IPS-15b (cell line): ENCODE data around the gene PPFIBP1.

Experiments used
- H3K27me3 ChIP-seq: one replicate; pipeline ENCODE4 v1.6.1; 2013; ENCODE audit warnings: low read length; ENCODE audit not compliant: control insufficient read depth, insufficient read depth
- H3K36me3 ChIP-seq: one replicate; pipeline ENCODE4 v1.6.1; 2013; ENCODE audit warnings: low read length; ENCODE audit not compliant: control insufficient read depth, insufficient read depth
- H3K4me1 ChIP-seq: one replicate; pipeline ENCODE4 v1.6.1; 2013; ENCODE audit warnings: mild to moderate bottlenecking, low read length; ENCODE audit not compliant: control insufficient read depth, insufficient read depth
- H3K4me3 ChIP-seq: one replicate; pipeline ENCODE4 v1.5.1; 2013; ENCODE audit warnings: low read depth, low read length
- H3K9ac ChIP-seq: one replicate; pipeline ENCODE4 v1.6.1; 2013; ENCODE audit warnings: low read depth, mild to moderate bottlenecking, low read length
- H3K9me3 ChIP-seq: one replicate; pipeline ENCODE4 v1.6.1; 2013; ENCODE audit warnings: mild to moderate bottlenecking, low read length; ENCODE audit not compliant: control insufficient read depth, insufficient read depth

The PPFIBP1 gene

DNA sequence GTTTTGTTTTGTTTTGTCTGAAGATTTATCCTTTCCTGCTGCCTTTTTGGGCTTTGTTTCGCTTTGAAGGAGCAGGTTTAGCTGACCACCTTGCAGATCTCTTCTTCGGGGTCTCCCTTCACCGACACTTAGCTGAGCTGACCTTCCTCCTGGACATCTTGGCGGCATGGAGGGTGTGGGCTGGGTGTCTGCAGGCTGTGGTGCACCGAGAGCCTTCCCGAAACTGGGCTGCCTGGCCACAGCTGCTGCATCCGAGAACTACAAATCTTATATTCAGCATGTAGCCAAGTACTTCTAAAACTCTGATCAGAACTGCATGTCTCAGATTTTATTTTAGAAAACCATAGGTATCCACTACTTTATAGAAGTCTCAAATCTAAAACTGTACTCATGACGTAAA is 84.9 kb downstream of the PPFIBP1 start:
- Histone ChIP-seq H3K36me3 (no peaks in the 10 kb centered on the region), H3K4me3 (no peak overlapping the region), H3K9ac (no peak overlapping the region), H3K4me1 (no peaks in the 10 kb centered on the region), H3K27me3 (no peaks in the 10 kb centered on the region), H3K9me3 (no peaks in the 10 kb centered on the region)

GRCh38 chr12:27610374-27610773 is 86.4 kb downstream of the PPFIBP1 start:
- no peaks in the 10 kb centered on the region for H3K27me3 ChIP-seq
- no peaks in the 10 kb centered on the region for H3K36me3 ChIP-seq
- H3K4me3 ChIP-seq, result no peak overlapping the region
- H3K4me1 ChIP-seq, result peaks cover under 1% of the 10 kb centered on the region
- no peak overlapping the region for H3K9ac ChIP-seq
- no peaks in the 10 kb centered on the region for H3K9me3 ChIP-seq

- H3K4me1 ChIP-seq, result peaks cover 3% of the 10 kb centered on the region
These were observed 90.4 kb downstream of the PPFIBP1 start for GRCh38 chr12:27614386-27614785.

GRCh38 chr12:27614866-27615265 is 90.9 kb downstream of the PPFIBP1 start:
- no peaks in the 10 kb centered on the region for H3K9me3 ChIP-seq
- H3K27me3 ChIP-seq, result no peaks in the 10 kb centered on the region
- no peaks in the 10 kb centered on the region for H3K36me3 ChIP-seq
- H3K4me3 ChIP-seq, result no peak overlapping the region
- H3K9ac ChIP-seq, result no peak overlapping the region
- H3K4me1 ChIP-seq, result peaks cover 3% of the 10 kb centered on the region

More at GRCh38 chr12:27614386-27614785, 90.4 kb downstream of the PPFIBP1 start:
- Histone ChIP-seq H3K9ac (no peak overlapping the region), H3K27me3 (no peaks in the 10 kb centered on the region), H3K36me3 (no peaks in the 10 kb centered on the region), H3K9me3 (no peaks in the 10 kb centered on the region), H3K4me3 (no peak overlapping the region)

- Histone ChIP-seq H3K4me3 (no peak overlapping the region), H3K9me3 (no peaks in the 10 kb centered on the region), H3K27me3 (no peaks in the 10 kb centered on the region), H3K4me1 (peaks cover 3% of the 10 kb centered on the region), H3K36me3 (no peaks in the 10 kb centered on the region), H3K9ac (no peak overlapping the region)
These were observed 91.4 kb downstream of the PPFIBP1 start for GRCh38 chr12:27615331-27615891.

- Histone ChIP-seq H3K9me3 (no peaks in the 10 kb centered on the region), H3K36me3 (no peaks in the 10 kb centered on the region), H3K9ac (no peak overlapping the region), H3K27me3 (no peaks in the 10 kb centered on the region), H3K4me3 (no peak overlapping the region), H3K4me1 (peaks cover 3% of the 10 kb centered on the region)
These were observed 92.5 kb downstream of the PPFIBP1 start for GRCh38 chr12:27616356-27617142.

- peaks cover 3% of the 10 kb centered on the region for H3K4me1 ChIP-seq
These were observed 94.8 kb downstream of the PPFIBP1 start for GRCh38 chr12:27618836-27619235.

GRCh38 chr12:27619308-27619707 is 95.3 kb downstream of the PPFIBP1 start:
- peaks cover 3% of the 10 kb centered on the region for H3K4me1 ChIP-seq
- H3K9ac ChIP-seq, result no peak overlapping the region
- no peak overlapping the region for H3K4me3 ChIP-seq

More at GRCh38 chr12:27618836-27619235, 94.8 kb downstream of the PPFIBP1 start:
- no peaks in the 10 kb centered on the region for H3K27me3 ChIP-seq
- no peaks in the 10 kb centered on the region for H3K9me3 ChIP-seq
- H3K9ac ChIP-seq, result no peak overlapping the region
- H3K4me3 ChIP-seq, result no peak overlapping the region
- H3K36me3 ChIP-seq, result no peaks in the 10 kb centered on the region

GRCh38 chr12:27620121-27620520 is 96.1 kb downstream of the PPFIBP1 start:
- Histone ChIP-seq H3K9ac (no peak overlapping the region), H3K9me3 (no peaks in the 10 kb centered on the region), H3K27me3 (no peaks in the 10 kb centered on the region), H3K36me3 (no peaks in the 10 kb centered on the region), H3K4me3 (no peak overlapping the region), H3K4me1 (peaks cover 3% of the 10 kb centered on the region)

More at GRCh38 chr12:27619308-27619707, 95.3 kb downstream of the PPFIBP1 start:
- no peaks in the 10 kb centered on the region for H3K27me3 ChIP-seq
- H3K9me3 ChIP-seq, result no peaks in the 10 kb centered on the region
- H3K36me3 ChIP-seq, result no peaks in the 10 kb centered on the region

- Histone ChIP-seq H3K27me3 (no peaks in the 10 kb centered on the region), H3K9me3 (no peaks in the 10 kb centered on the region), H3K9ac (no peak overlapping the region), H3K4me1 (no peaks in the 10 kb centered on the region), H3K36me3 (no peaks in the 10 kb centered on the region), H3K4me3 (no peak overlapping the region)
These were observed 98.6 kb downstream of the PPFIBP1 start for GRCh38 chr12:27622436-27623195.

GRCh38 chr12:27623645-27624044 is 99.6 kb downstream of the PPFIBP1 start:
- H3K9me3 ChIP-seq, result no peaks in the 10 kb centered on the region
- H3K36me3 ChIP-seq, result no peaks in the 10 kb centered on the region
- no peaks in the 10 kb centered on the region for H3K4me1 ChIP-seq
- H3K9ac ChIP-seq, result no peak overlapping the region
- no peaks in the 10 kb centered on the region for H3K27me3 ChIP-seq
- no peak overlapping the region for H3K4me3 ChIP-seq
